ENCODE data around the gene EHMT1.

The EHMT1 gene

GRCh38 chr9:137820161-137820855, 201.5 kb downstream of the EHMT1 start:
- peaks cover 44 to 76% of the 10 kb centered on the region in 2 donors for H3K36me3 ChIP-seq (ENCODE audit: control insufficient read depth in 1 of 2, insufficient read depth in 2 of 2, low read length in 2 of 2)
- H3K9me3 ChIP-seq (ENCODE audit: control insufficient read depth in 1 of 2, low read length in 2 of 2): no peaks in the 10 kb centered on the region
- no peaks in the 10 kb centered on the region for H3K27me3 ChIP-seq (ENCODE audit: low read depth, low read length)
- H3K4me1 ChIP-seq (ENCODE audit: control insufficient read depth in 1 of 2, insufficient read depth in 2 of 2, low read length in 2 of 2): no peaks in the 10 kb centered on the region
- H3K27ac ChIP-seq (ENCODE audit: low read length): no peak overlapping the region
- H3K4me3 ChIP-seq (ENCODE audit: low read depth in 1 of 2, low read length in 2 of 2): no peak overlapping the region

GRCh38 chr9:137823986-137824771, 205.4 kb downstream of the EHMT1 start:
- Histone ChIP-seq H3K27me3 (ENCODE audit: low read depth, low read length) (no peaks in the 10 kb centered on the region), H3K9me3 (ENCODE audit: control insufficient read depth in 1 of 2, low read length in 2 of 2) (peaks cover 0 to 3% of the 10 kb centered on the region in 2 donors), H3K4me1 (ENCODE audit: control insufficient read depth in 1 of 2, insufficient read depth in 2 of 2, low read length in 2 of 2) (no peaks in the 10 kb centered on the region), H3K4me3 (ENCODE audit: low read depth in 1 of 2, low read length in 2 of 2) (no peak overlapping the region), H3K27ac (ENCODE audit: low read length) (no peak overlapping the region), H3K36me3 (ENCODE audit: control insufficient read depth in 1 of 2, insufficient read depth in 2 of 2, low read length in 2 of 2) (peaks cover 30 to 70% of the 10 kb centered on the region in 2 donors)

DNA sequence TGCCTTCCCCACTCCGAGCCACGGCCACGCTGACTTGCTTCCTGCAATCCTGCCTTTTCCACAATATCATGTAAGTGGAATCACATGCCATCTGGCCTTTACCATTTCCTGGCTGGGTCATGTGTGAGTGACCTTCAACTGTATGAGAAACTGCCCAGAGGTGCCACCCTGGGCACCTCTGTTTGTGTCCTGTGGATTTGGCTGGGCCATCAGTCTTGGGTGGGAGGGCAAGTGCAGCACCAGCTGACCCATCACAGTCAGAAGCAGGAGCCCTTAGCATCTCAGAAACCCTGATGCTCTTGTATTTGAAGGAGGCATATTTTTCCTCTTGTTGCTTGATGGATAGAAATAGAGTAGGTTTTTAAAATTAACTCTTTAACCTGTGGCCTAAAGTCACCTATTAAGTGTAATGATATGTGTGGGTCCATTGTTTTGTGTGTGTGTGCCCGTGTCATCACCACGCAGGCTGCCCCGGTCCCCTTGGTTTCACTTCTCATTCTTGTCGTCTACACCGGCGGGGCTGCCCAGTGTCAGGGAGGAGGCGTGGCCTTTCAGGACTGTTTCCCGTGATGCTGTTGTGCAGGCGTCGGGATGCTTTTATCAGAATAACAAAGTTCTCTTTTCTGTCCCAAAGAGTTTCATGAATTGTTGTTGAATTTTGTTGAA, 206.7 kb downstream of the EHMT1 start:
- Histone ChIP-seq H3K4me3 (ENCODE audit: low read depth in 1 of 2, low read length in 2 of 2) (no peak overlapping the region), H3K36me3 (ENCODE audit: control insufficient read depth in 1 of 2, insufficient read depth in 2 of 2, low read length in 2 of 2) (peaks cover 24 to 58% of the 10 kb centered on the region in 2 donors), H3K27ac (ENCODE audit: low read length) (no peak overlapping the region), H3K9me3 (ENCODE audit: control insufficient read depth in 1 of 2, low read length in 2 of 2) (peaks cover 0 to 3% of the 10 kb centered on the region in 2 donors), H3K27me3 (ENCODE audit: low read depth, low read length) (no peaks in the 10 kb centered on the region), H3K4me1 (ENCODE audit: control insufficient read depth in 1 of 2, insufficient read depth in 2 of 2, low read length in 2 of 2) (no peaks in the 10 kb centered on the region)

- no peaks in the 10 kb centered on the region for H3K27me3 ChIP-seq (ENCODE audit: low read depth, low read length)
- peaks cover 0 to 3% of the 10 kb centered on the region in 2 donors for H3K9me3 ChIP-seq (ENCODE audit: control insufficient read depth in 1 of 2, low read length in 2 of 2)
- no peaks in the 10 kb centered on the region for H3K4me1 ChIP-seq (ENCODE audit: control insufficient read depth in 1 of 2, insufficient read depth in 2 of 2, low read length in 2 of 2)
- no peak overlapping the region for H3K27ac ChIP-seq (ENCODE audit: low read length)
- no peak overlapping the region for H3K4me3 ChIP-seq (ENCODE audit: low read depth in 1 of 2, low read length in 2 of 2)
- peaks cover 23 to 58% of the 10 kb centered on the region in 2 donors for H3K36me3 ChIP-seq (ENCODE audit: control insufficient read depth in 1 of 2, insufficient read depth in 2 of 2, low read length in 2 of 2)
Observed at GRCh38 chr9:137827908-137828526, 209.2 kb downstream of the EHMT1 start.

GRCh38 chr9:137828527-137829259, 209.9 kb downstream of the EHMT1 start:
- H3K9me3 ChIP-seq (ENCODE audit: control insufficient read depth in 1 of 2, low read length in 2 of 2): peaks cover 0 to 3% of the 10 kb centered on the region in 2 donors
- H3K36me3 ChIP-seq (ENCODE audit: control insufficient read depth in 1 of 2, insufficient read depth in 2 of 2, low read length in 2 of 2): peaks cover 23 to 65% of the 10 kb centered on the region in 2 donors
- no peaks in the 10 kb centered on the region for H3K27me3 ChIP-seq (ENCODE audit: low read depth, low read length)
- no peaks in the 10 kb centered on the region for H3K4me1 ChIP-seq (ENCODE audit: control insufficient read depth in 1 of 2, insufficient read depth in 2 of 2, low read length in 2 of 2)
- no peak overlapping the region for H3K27ac ChIP-seq (ENCODE audit: low read length)
- no peak overlapping the region for H3K4me3 ChIP-seq (ENCODE audit: low read depth in 1 of 2, low read length in 2 of 2)

DNA sequence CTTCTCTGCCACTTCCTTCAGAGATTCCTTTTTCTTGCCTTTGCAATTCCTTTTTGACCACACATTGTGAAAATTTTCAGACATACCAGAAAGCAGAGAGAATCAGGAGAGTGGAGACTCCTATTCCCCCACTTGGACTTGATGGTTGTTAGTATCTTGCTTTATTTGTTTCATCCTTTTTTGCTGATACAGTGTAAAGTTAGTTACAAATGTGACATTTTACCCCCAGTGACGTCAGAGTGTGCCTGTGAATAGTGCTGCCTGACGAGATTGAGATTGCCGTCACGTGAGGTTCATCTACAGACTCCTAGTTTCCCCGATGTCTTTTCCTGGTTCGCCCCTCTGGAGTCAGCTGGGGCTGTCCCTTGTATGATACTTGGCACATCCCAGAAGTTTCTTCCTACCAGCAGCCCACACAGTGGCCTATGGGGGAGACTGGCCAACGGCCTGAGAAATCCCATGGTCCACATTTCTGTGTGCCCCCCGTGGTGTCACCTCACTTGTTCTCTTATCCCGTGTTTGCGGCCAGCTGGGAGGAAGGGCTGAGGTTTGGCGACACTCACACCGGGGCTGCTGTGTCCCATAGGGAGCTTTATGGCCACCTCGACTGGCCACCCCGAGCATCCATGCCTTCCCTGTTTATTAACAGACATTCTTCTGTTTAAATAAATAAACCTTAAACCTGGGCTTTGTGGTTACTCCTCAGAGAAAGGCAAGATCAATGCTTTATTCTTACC, 210.6 kb downstream of the EHMT1 start:
- no peaks in the 10 kb centered on the region for H3K27me3 ChIP-seq (ENCODE audit: low read depth, low read length)
- peaks cover 18 to 67% of the 10 kb centered on the region in 2 donors for H3K36me3 ChIP-seq (ENCODE audit: control insufficient read depth in 1 of 2, insufficient read depth in 2 of 2, low read length in 2 of 2)

GRCh38 chr9:137832191-137832700, 213.4 kb downstream of the EHMT1 start:
- Histone ChIP-seq H3K36me3 (ENCODE audit: control insufficient read depth in 1 of 2, insufficient read depth in 2 of 2, low read length in 2 of 2) (peaks cover 8 to 67% of the 10 kb centered on the region in 2 donors), H3K4me3 (ENCODE audit: low read depth in 1 of 2, low read length in 2 of 2) (no peak overlapping the region), H3K27me3 (ENCODE audit: low read depth, low read length) (no peaks in the 10 kb centered on the region), H3K9me3 (ENCODE audit: control insufficient read depth in 1 of 2, low read length in 2 of 2) (no peaks in the 10 kb centered on the region), H3K4me1 (ENCODE audit: control insufficient read depth in 1 of 2, insufficient read depth in 2 of 2, low read length in 2 of 2) (no peaks in the 10 kb centered on the region), H3K27ac (ENCODE audit: low read length) (no peak overlapping the region)

More for the DNA sequence above, 210.6 kb downstream of the EHMT1 start:
- H3K4me1 ChIP-seq (ENCODE audit: control insufficient read depth in 1 of 2, insufficient read depth in 2 of 2, low read length in 2 of 2): no peaks in the 10 kb centered on the region
- H3K4me3 ChIP-seq (ENCODE audit: low read depth in 1 of 2, low read length in 2 of 2): no peak overlapping the region
- H3K27ac ChIP-seq (ENCODE audit: low read length): no peak overlapping the region
- peaks cover 0 to 3% of the 10 kb centered on the region in 2 donors for H3K9me3 ChIP-seq (ENCODE audit: control insufficient read depth in 1 of 2, low read length in 2 of 2)

GRCh38 chr9:137832830-137833590, 214.2 kb downstream of the EHMT1 start:
- H3K4me3 ChIP-seq (ENCODE audit: low read depth in 1 of 2, low read length in 2 of 2): no peak overlapping the region
- peaks cover 8 to 61% of the 10 kb centered on the region in 2 donors for H3K36me3 ChIP-seq (ENCODE audit: control insufficient read depth in 1 of 2, insufficient read depth in 2 of 2, low read length in 2 of 2)
- H3K27ac ChIP-seq (ENCODE audit: low read length): no peak overlapping the region
- H3K27me3 ChIP-seq (ENCODE audit: low read depth, low read length): no peaks in the 10 kb centered on the region
- H3K9me3 ChIP-seq (ENCODE audit: control insufficient read depth in 1 of 2, low read length in 2 of 2): no peaks in the 10 kb centered on the region
- H3K4me1 ChIP-seq (ENCODE audit: control insufficient read depth in 1 of 2, insufficient read depth in 2 of 2, low read length in 2 of 2): no peaks in the 10 kb centered on the region

- no peak overlapping the region for H3K27ac ChIP-seq (ENCODE audit: low read length)
- H3K4me1 ChIP-seq (ENCODE audit: control insufficient read depth in 1 of 2, insufficient read depth in 2 of 2, low read length in 2 of 2): no peaks in the 10 kb centered on the region
- peaks cover 8 to 58% of the 10 kb centered on the region in 2 donors for H3K36me3 ChIP-seq (ENCODE audit: control insufficient read depth in 1 of 2, insufficient read depth in 2 of 2, low read length in 2 of 2)
- no peaks in the 10 kb centered on the region for H3K9me3 ChIP-seq (ENCODE audit: control insufficient read depth in 1 of 2, low read length in 2 of 2)
- H3K27me3 ChIP-seq (ENCODE audit: low read depth, low read length): no peaks in the 10 kb centered on the region
- H3K4me3 ChIP-seq (ENCODE audit: low read depth in 1 of 2, low read length in 2 of 2): no peak overlapping the region
Observed at GRCh38 chr9:137833721-137834613, 215.2 kb downstream of the EHMT1 start.

Measured in muscle layer of duodenum (tissue), 2 donors.